COLO668 (cell line): Measurements from ENCODE around the gene BOK.

ENCODE experiments used
- DNase-seq: peaks from one replicate; lab custom pipeline; 2025; ENCODE audit not compliant: unreplicated experiment; lab: John Stamatoyannopoulos, UW

The BOK gene

DNA sequence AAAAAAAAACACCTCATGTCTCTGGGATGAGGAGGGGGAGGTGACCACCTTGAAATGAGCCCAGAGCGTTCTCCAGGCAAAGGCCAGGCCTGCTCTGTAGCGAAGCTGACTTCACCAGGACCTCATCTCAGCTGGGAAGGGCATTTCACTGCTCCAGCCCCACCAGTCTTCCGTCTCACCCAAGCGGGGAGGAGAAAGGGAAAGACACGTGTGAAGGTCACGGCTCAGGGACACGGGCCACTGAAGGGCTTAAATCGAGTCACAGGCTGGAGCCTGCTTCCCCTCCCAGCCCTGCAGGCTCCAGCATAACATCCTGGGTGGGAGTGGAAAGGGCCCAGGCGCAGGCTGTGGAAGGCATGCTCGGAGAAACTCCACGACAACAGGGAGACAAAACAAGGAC, 60.3 kb downstream of the BOK start:
- no peak for DNase-seq

DNA sequence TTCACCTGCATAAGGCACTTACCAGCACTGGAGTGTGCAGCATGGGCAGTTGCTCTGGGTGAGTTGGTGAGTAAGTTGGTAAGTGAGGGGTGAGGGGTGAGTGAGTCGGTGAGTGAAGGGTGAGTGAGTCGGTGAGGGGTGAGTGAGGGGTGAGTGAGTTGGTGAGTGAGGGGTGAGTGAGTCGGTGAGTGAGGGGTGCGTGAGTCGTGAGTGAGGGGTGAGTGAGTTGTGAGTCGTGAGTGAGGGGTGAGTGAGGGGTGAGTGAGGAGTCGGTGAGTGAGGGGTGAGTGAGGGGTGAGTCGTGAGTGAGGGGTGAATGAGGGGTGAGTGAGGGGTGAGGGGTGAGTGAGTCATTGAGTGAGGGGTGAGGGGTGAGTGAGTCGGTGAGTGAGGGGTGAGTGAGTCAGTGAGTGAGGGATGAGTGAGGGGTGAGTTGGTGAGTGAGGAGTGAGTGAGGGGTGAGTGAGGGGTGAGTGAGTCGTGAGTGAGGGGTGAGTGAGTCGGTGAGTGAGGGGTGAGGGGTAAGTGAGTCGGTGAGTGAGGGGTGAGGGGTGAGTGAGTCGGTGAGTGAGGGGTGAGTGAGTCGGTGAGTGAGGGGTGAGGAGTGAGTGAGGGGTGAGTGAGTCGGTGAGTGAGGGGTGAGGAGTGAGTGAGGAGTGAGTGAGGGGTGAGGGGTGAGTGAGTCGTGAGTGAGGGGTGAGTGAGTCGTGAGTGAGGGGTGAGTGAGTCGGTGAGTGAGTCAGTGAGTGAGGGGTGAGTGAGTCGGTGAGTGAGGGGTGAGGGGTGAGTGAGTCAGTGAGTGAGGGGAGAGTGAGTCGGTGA, 61.3 kb downstream of the BOK start:
- no peak for DNase-seq

GRCh38 chr2:241620419-241620769, 61.8 kb downstream of the BOK start:
- no peak for DNase-seq
